SW 1271 (cell line): Measurements from ENCODE around the gene UROC1.

ENCODE experiments used
- DNase-seq, 2 experiments: peaks; one replicate each; lab custom pipeline; 2025; lab: John Stamatoyannopoulos, UW

UROC1 gene

DNA sequence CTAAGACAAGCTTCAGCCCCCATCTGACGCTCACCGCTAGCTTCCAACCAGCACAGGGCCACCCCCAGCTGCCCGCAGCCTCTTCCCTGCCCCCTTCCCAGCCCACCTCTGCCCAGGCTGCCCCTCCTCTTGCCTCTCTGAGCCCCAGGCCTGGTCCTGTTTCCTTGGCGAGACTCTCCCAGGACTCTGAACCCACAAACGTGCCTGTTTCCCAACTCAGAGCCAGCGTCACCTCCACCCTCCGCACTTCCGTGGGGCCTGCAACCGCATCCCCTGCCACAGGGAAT lies 76.9 kb downstream of the UROC1 start:
- DNase-seq: no peak

DNA sequence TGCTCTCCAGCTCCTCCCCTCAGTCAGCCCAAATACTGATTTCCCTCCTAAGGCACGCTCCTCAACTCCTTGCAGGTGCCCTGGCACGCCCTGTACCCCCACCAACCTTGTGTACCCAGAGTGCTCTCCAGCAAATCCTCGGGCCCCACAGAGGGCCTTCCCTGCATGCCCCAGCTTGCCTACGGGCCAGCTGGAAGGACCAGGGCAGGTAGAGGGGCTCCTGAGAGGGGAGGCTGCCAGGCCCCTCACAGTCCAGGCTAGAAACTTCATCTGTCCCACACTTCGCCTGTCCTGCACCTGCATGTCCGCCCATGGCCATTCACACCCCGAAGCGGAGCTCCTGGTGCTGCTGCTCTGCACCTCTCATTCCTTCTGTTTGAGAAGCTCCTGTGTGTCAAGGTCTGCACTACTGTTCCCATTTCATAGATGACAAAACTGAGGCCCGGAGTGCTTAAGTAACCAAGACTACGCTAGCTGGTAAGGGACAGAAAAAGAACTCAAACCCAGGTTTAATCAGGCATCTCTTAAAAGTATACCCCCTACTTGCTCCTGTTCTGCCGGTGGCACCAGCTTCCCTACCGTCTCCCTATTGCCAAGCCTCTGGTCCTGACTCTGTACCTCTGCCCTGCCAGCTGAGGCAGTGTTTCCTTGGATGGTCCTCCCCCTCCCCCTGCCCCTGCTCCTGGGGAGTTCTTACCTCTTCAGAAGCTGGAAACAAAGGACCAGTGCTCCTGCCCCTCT lies 77.4 kb downstream of the UROC1 start:
- no peak for DNase-seq

DNA sequence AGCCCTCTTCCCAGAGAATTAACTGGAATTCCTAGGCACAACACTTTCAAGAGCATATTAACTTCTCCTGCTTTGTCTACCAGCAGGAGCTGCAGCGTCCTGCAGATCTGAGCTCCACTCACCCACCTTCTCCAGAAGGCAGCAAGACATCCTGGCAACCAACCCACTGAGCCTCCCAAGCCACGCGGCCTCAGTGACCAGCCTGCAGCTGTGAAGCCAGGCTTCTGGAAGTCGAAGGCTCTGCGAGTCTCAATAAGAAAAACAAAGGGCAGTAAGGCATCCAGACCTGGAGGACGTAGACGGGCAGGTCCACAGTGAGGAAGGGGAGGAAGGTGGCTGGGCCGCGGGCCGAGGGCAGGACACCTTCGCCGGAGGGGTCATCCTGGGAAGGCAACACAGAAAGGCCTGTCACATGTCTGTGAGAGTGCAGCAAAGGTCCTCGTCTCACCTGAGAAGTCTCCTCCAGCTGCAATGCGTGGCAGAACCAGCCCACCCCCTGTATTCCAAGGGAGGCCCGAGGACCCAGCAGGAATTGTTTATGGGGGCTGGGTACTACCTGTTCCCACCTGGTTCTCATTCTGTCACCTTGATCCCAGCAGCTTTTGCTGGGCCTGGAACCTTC lies 78.1 kb downstream of the UROC1 start:
- no peak for DNase-seq

DNA sequence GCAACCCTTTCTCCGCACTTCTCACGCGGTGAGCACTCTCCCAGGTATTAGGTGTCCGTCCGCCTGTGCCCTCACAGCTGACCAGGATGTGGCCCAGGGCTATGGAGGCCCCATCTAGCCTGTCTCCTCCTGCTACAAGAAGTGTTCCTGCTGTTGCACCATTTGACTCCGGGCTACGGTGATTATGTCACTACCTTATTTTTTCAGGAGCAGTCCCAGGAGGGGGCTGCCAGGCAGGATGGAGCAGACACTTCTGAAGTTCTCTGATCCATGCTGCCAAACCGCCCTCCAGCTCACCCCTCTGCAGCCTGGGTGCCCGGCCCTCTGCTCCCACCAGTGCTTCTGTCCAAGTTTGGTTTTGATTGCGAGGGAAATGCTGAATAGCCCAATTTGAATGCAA lies 78.8 kb downstream of the UROC1 start:
- DNase-seq: no peak

DNA sequence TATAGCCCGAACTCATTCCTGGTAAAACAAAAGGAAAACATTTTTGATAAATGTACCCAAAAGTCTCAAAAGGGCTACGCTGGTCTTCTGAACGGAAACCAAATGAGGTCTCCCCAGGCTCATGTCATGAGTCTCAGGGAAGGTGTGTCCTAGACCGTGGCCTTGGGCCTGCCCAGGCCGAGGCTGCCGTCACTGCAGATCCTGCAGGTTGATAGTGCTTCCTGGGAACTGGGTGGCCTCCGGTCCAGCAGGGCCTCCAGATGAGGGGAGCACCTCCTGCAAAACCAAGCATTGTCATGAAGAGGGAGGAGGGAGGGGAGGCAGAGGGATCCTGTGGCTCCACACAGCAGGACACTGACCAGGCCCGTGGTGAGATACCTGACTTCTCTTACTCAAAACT lies 79.4 kb downstream of the UROC1 start:
- DNase-seq: no peak

DNA sequence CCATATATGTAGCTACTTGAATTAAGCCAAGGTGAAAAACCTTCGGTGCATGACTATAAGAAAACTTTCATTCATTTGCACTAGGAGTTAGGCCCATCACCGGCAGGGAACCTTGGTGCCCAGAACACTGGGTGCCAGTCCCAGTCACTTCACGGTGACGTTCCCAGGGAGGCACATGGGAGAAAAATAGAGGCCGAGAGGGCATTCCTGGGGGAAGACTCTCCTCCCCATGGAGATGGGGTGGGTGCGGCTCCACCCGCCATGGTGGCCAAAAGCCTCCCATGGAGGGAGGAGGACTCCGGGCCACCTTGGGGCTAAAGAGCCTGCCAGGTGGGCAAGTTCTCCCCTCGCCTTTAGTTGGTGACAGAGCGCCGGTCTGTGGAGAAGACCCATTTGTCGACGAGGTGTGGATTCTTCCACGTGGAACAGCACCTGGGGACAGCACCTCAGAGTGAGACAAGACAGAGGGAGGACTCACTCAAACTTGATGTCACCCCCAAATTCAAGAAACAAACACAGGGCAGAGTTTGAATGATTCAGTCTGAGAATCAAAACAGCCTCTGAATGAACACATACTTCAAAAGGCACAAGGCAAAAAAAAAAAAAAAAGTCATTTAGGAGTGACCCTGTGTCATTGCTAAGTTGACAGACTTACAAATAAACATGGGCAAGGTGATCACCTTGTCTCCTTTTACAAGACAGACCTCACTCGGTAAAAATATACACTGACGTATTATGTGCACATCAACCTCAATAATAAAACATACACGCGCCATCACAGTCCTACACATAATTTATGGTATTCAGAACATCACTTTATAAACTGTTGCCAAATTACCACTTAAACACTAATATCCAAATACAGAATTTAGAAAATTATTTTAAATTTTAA lies 80.5 kb downstream of the UROC1 start:
- DNase-seq: no peak

DNA sequence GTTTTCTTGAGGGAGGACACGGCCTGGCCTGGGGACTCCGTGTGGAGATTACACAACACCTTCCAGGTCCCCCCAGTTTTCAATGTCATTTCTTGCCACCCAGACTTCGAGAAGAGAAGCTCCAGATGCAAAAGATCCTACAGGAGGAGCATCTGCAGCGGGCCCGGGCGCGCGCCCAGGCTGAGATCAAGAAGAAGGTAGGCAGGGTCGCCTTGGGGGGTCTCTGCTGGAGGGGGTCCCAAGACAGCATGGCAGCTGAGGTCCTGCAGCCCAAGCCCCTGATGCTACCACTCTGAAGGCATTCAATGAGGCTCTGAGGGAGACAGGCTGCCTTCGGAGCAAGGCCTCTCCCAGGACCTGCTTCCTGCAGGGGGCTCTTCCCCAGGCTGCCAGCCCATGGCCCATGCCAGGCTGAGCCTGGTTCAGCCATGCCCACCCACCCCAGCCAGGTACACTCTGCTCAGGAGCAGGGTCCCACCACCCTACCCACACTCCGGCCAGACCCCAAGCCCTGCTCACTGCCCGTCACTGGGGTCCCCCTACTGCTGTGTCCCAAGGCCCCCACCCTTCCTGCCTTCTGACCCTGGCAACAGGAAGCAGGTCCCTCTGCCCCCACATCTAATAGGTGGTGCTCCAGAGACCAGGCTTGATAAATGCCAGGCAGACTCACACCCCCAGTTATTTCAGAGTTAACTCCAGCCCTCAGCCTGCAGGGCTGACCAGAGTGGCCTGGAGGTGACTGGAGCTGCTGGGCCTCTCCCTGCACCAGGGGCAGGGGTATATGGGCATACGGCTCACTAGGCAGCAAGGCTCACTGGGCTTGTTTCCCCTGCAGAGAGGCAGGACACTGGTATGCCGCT lies 81.9 kb downstream of the UROC1 start:
- DNase-seq: no peak

DNA sequence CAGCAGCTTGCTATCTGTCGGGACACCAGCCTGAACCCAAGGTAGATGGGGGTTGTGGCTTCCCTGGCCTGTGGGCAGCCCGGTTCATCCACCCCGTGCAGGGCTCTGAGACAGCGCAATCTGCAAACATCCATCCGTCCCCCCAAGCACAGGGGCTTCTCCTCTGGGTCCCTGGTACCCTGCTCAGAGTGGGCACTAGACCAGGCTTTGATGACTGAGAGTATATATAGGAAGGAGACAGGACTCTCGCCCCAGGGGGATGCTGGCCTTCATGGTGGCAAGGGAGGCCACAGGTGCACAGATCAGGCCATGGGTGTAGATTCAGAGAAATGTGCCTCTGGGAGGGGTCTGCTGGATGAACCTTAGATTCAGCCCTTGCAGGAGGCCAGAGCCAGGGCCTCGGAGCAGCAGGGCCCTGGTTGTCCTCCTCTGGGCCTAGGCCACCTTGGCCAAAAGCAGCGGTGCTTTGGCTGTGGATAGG lies 82.6 kb downstream of the UROC1 start:
- DNase-seq: no peak

DNA sequence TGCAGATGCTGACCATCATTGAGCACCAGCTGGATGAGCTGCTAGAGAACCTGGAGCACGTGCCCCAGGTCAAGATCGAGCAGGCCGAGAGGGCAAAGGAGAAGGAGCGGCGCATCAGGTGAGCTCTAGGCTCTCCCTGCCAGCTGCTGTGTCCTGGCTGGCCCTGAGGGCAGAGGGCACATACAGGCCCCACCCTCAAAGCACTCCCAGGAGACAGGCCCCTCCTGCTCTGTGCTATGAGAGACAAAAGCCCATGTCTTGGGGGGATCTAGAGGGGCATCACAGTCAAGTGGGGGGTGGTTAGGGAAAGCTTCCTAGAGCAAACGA lies 83.3 kb downstream of the UROC1 start:
- DNase-seq: no peak

DNA sequence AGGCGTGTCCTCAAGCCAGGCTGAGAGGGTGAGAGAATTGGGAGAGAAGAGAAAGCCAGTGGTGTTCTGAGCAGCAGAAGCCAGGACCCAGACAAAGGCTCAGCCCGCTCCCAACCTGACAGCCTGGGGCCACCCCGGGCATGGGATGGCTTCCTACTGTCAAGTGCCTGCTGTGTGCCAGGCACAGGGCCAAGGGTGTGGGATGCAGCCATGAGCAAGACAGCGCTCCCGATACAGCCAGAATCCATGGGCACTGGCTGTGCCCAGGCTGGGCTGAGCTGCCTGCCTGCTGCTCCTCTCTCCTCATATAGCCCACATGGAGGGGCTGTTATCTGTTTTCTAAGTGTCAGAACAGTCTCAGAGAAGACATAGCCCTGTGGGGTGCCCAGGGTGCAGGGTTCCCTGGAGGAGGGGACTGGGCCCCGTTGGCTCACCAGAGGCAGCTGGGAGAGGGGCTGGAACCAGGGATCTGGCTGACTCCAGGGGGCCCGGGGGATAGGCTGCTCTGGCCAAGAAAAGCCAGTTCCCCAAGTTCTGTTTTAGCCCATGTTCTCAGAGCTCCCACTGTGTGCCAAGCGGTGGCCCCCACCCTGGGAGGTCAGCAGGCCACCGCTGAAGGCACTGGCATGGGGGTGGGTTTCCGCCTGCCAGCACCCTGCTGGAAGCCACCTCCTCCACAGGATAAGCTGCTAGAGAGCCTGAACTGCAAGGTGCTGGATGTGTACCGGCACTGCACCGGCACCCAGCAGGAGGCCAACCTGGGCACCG lies 83.9 kb downstream of the UROC1 start:
- DNase-seq: no peak

DNA sequence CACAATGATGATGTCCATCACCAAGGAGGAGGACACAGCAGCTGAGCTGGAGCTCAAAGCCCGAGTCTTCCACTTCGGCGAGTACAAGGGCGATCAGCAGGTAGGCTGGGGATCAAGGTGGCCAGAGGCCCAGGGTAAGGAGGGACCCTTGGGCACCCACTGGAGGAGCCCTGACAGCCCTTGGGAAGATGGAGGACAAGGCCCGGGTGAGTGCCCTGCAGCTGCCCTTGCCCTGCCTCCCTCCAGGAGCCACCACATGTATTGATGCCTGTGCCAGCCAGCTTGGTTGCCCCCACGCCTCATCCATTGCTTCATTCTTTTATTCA lies 84.5 kb downstream of the UROC1 start:
- DNase-seq: no peak

DNA sequence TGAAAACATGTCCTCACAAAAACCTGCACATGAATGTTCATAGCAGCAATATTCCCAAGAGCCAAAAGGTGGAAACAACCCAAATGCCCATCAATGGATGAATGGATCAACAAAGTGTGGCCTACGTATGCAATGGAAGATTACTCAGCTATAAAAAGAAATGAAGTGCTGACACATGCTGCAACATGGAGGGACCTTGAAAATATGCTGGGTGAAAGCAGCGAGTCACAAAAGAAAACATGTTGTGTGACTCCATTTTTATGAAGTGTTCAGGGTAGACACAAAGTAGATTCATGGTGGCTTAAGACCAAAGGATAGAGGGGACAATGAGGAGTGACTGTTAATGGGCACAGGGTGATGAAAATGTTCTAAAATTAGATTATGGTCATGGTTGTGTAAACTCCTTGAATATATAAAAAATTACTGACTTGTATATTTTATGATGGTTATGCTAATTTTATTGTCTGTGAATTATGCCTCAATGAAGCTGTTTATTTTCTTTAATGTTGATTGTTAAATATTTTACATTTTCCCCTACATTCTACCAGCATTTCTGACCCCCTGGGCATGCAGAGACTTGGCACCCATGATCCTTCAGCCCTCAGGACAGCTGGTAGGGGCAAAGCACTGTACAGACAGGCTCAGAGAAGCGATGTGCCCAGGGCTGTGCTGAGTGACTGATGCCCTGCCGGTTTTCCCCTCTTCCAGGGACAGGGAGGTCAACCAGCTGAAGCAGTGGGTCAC lies 85.0 kb downstream of the UROC1 start:
- no peak for DNase-seq
